Stimulated activated CD8-positive, alpha-beta memory T cell treated with anti-CD3 and anti-CD28 coated beads, Interleukin-15, amount 100 ng/mL, for 24 hours (primary cell): ENCODE measurements around the gene GRM4.

Experiments
- DNase-seq: peaks from one replicate; pipeline ENCODE4 v3.0.0-alpha.2; 2020; ENCODE audit warnings: low read depth

The GRM4 gene

GRCh38 chr6:34106421-34106820 is 39.5 kb downstream of the GRM4 start:
- DNase-seq: no peak

- no peak for DNase-seq
Measured at GRCh38 chr6:34104628-34105027, 41.3 kb downstream of the GRM4 start.

GRCh38 chr6:34104186-34104585 is 41.7 kb downstream of the GRM4 start:
- no peak for DNase-seq

GRCh38 chr6:34103321-34103720 is 42.6 kb downstream of the GRM4 start:
- no peak for DNase-seq

GRCh38 chr6:34102696-34103095 is 43.2 kb downstream of the GRM4 start:
- DNase-seq: no peak

- DNase-seq: no peak
Measured at GRCh38 chr6:34102099-34102656, 43.7 kb downstream of the GRM4 start.

- DNase-seq: no peak
Measured at GRCh38 chr6:34100788-34101187, 45.1 kb downstream of the GRM4 start.

GRCh38 chr6:34099878-34100277 is 46.0 kb downstream of the GRM4 start:
- DNase-seq: no peak

- DNase-seq: no peak
Measured at GRCh38 chr6:34098045-34098936, 47.6 kb downstream of the GRM4 start.

- no peak for DNase-seq
Measured at GRCh38 chr6:34096814-34097213, 49.1 kb downstream of the GRM4 start.

- no peak for DNase-seq
Measured at GRCh38 chr6:34096193-34096592, 49.7 kb downstream of the GRM4 start.

GRCh38 chr6:34095741-34096140 is 50.1 kb downstream of the GRM4 start:
- no peak for DNase-seq

GRCh38 chr6:34095136-34095505 is 50.8 kb downstream of the GRM4 start:
- no peak for DNase-seq

GRCh38 chr6:34094474-34095135 is 51.3 kb downstream of the GRM4 start:
- no peak for DNase-seq

GRCh38 chr6:34093854-34094430 is 51.9 kb downstream of the GRM4 start:
- no peak for DNase-seq

GRCh38 chr6:34093206-34093605 is 52.7 kb downstream of the GRM4 start:
- DNase-seq: no peak

- DNase-seq: no peak
Measured at GRCh38 chr6:34092631-34093030, 53.3 kb downstream of the GRM4 start.

- no peak for DNase-seq
Measured at GRCh38 chr6:34090935-34091334, 55.0 kb downstream of the GRM4 start.

- DNase-seq: no peak
Measured at GRCh38 chr6:34090529-34090928, 55.4 kb downstream of the GRM4 start.

GRCh38 chr6:34086558-34086957 is 59.3 kb downstream of the GRM4 start:
- no peak for DNase-seq

- DNase-seq: no peak
Measured at GRCh38 chr6:34085453-34086170, 60.3 kb downstream of the GRM4 start.

GRCh38 chr6:34084591-34085290 is 61.1 kb downstream of the GRM4 start:
- no peak for DNase-seq
